Type B pancreatic cell (in vitro differentiated cells): ENCODE measurements around the gene KCNF1. TPM values are rescaled to one million over a fixed set of nuclear protein-coding genes. Genes with fewer than 3 reads are reported as not detected.

Experiments
- DNase-seq: peaks from one replicate; pipeline ENCODE4 v3.0.0; 2021; ENCODE audit warnings: mixed read lengths; ENCODE audit not compliant: unreplicated experiment; ENCODE audit errors: extremely low spot score
- H3K27ac Mint-ChIP-seq: 2 replicates; pipeline ENCODE4 v1.8.0; 2021; ENCODE audit warnings: mild to moderate bottlenecking, mixed read lengths
- H3K27me3 Mint-ChIP-seq: 2 replicates; pipeline ENCODE4 v1.8.0; 2021; ENCODE audit warnings: mixed read lengths
- H3K36me3 Mint-ChIP-seq: 2 replicates; pipeline ENCODE4 v1.8.0; 2021; ENCODE audit warnings: mixed read lengths
- H3K4me1 Mint-ChIP-seq: one replicate; pipeline ENCODE4 v1.8.0; 2021; ENCODE audit warnings: mixed read lengths; ENCODE audit not compliant: unreplicated experiment
- H3K4me3 Mint-ChIP-seq: 2 replicates; pipeline ENCODE4 v1.8.0; 2021; ENCODE audit warnings: mild to moderate bottlenecking, mixed read lengths
- H3K9me3 Mint-ChIP-seq: 2 replicates; pipeline ENCODE4 v1.8.0; 2021; ENCODE audit warnings: mixed read lengths
- total RNA-seq: library from RNA; stranded (reverse); gene quantifications from 2 replicates; pipeline ENCODE4 v1.2.1, GENCODE V29; 2021; ENCODE audit warnings: low replicate concordance
- TF ChIP-seq, protein P1 (sequence below): fragments of 200-600 bp; sonication (generic); conservative IDR thresholded peaks from 2 replicates; pipeline ENCODE4 v1.5.0; 2021; ENCODE audit warnings: antibody characterized with exemption, mild to moderate bottlenecking

KCNF1 gene
- total RNA-seq, 1 donor from 2014 or later, result 3.6 TPM

DNA sequence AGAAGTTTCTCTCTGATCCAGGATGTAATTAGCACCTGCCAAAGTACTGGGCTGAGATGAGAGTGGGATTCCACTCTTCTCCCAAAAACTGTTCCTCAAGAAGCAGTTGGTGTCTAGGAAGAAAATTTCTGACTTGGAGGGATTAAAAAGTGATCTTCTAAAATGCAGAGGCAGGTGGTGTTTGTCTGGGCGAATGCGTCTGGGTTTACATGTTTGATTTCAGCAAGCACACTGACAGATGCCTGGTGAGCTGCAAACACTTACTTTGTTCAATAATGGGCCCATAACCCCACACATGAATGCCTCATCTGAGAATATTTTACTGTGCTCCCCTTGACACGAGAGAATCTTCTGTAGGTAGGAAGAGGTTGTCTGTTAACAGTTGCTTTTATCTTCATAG lies 24.3 kb upstream of the KCNF1 start:
- Mint-ChIP-seq H3K27ac (no peak overlapping the region), H3K9me3 (no peaks in the 10 kb centered on the region), H3K4me3 (no peak overlapping the region), H3K4me1 (peaks cover 40% of the 10 kb centered on the region), H3K27me3 (peaks cover 28% of the 10 kb centered on the region), H3K36me3 (no peaks in the 10 kb centered on the region)
- TF ChIP-seq, protein P1, sequence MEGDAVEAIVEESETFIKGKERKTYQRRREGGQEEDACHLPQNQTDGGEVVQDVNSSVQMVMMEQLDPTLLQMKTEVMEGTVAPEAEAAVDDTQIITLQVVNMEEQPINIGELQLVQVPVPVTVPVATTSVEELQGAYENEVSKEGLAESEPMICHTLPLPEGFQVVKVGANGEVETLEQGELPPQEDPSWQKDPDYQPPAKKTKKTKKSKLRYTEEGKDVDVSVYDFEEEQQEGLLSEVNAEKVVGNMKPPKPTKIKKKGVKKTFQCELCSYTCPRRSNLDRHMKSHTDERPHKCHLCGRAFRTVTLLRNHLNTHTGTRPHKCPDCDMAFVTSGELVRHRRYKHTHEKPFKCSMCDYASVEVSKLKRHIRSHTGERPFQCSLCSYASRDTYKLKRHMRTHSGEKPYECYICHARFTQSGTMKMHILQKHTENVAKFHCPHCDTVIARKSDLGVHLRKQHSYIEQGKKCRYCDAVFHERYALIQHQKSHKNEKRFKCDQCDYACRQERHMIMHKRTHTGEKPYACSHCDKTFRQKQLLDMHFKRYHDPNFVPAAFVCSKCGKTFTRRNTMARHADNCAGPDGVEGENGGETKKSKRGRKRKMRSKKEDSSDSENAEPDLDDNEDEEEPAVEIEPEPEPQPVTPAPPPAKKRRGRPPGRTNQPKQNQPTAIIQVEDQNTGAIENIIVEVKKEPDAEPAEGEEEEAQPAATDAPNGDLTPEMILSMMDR, result no peak
- peak; percentile 2 for DNase-seq

DNA sequence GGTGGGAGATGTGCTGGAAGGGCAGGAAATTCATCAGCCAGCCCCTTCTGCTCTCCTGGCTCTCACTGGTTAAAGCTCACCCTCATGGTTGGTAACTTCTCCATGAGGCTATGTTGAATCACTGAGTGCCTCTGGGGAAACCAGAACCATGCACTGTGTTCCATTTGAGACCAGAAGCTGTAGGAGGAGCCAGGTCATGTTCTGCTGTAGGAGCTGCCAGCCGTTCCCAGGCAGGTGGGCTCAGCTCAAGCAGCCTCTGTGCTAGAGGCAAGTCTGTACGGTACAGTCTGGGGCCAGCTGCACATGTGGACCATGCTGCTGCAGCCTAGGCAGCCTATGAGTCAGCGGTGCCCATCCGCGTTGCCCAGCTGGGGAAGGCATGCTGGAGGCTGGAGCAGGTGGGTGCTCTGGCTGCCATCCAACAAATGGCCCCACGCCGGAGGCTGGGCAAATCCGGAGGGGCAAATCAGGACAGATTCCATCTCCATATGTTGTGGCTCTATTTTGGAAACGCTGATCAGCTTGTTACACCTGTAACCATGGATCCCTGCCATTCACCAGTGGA lies 22.0 kb upstream of the KCNF1 start:
- no peak overlapping the region for H3K4me3 Mint-ChIP-seq

DNA sequence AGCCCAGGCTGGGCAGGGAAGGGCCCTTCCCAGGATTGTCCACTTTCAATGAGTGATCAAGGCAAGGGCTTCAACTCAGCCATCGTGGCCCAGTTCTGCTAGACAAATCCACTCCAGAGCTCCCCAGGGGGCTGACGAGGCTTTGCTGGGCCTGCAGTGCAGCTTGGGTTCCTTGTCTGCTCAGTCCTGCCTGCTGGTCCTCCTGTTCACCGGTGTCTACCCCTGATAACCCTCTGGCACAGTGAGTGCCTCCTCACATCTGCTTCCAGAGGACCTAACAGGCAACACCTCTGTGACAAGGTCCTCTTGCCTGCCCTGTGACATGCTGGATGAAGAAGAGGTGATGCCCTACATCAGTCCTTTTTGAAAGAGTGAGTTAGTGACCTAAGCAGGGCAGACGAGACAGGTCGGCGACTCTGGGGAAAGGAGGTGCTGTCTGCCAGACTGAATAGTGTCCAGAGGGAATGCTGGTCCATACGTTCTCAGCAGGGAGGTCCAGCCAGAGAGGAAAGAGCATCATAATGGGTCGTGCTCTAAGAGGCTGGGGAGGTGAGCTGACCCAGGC lies 20.9 kb upstream of the KCNF1 start:
- H3K36me3 Mint-ChIP-seq, result no peaks in the 10 kb centered on the region
- H3K9me3 Mint-ChIP-seq, result no peaks in the 10 kb centered on the region
- H3K4me1 Mint-ChIP-seq, result peaks cover 13% of the 10 kb centered on the region
- H3K27ac Mint-ChIP-seq, result no peak overlapping the region
- TF ChIP-seq, protein P1, result no peak
- no peak overlapping the region for H3K4me3 Mint-ChIP-seq
- peaks cover 38% of the 10 kb centered on the region for H3K27me3 Mint-ChIP-seq
- DNase-seq, result peak; percentile 60

More for the DNA sequence above, 22.0 kb upstream of the KCNF1 start:
- H3K4me1 Mint-ChIP-seq, result peaks cover 21% of the 10 kb centered on the region
- H3K27me3 Mint-ChIP-seq, result peaks cover 39% of the 10 kb centered on the region
- no peaks in the 10 kb centered on the region for H3K36me3 Mint-ChIP-seq
- no peak overlapping the region for H3K27ac Mint-ChIP-seq
- TF ChIP-seq, protein P1, result no peak
- peak; percentile 40 for DNase-seq
- H3K9me3 Mint-ChIP-seq, result no peaks in the 10 kb centered on the region

DNA sequence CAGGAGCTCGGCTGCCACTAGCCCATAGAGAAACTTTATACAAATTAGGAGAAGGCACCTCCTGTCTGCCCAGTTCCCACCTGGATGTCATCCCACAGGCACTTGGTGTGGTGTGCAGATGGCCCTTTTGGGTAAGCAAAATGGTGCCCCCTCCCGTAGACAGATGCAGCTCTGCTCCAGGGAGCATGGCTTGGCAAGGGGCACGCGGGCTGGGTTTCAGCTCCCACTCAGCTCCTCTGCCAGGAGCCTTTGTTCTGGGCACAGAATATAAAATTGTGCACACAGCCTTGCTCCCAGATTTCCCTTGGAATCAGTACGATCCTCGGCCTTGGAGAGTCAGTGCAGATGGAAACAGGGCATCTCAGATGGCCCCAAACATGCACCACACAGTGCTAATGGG lies 20.3 kb upstream of the KCNF1 start:
- DNase-seq, result peak; percentile 29
- Mint-ChIP-seq H3K27ac (no peak overlapping the region), H3K4me3 (no peak overlapping the region), H3K27me3 (peaks cover 43% of the 10 kb centered on the region), H3K9me3 (peaks cover 4% of the 10 kb centered on the region), H3K36me3 (no peaks in the 10 kb centered on the region), H3K4me1 (peaks cover 13% of the 10 kb centered on the region)
- TF ChIP-seq, protein P1, result no peak

DNA sequence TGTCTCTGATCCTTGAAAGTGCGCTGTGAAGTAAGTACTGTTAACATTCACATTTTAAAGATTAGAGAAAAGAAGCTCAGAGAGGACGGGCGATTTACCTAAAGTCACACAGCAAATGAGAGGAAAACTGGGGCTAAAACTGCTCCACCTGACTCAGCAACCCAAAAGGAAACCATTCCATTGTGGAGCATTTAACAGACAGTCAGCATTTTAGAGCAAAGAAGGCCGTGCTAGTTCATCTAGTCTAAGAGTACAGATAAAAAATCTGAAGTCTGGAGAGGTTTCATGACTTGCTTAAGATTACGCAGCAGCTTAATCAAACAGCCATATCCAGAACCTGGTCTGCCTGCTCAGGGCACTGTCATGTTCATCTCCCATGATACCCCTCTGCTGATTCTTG lies 19.9 kb upstream of the KCNF1 start:
- DNase-seq, result no peak
- TF ChIP-seq, protein P1, result no peak
- no peak overlapping the region for H3K4me3 Mint-ChIP-seq
- H3K36me3 Mint-ChIP-seq, result no peaks in the 10 kb centered on the region
- H3K27ac Mint-ChIP-seq, result no peak overlapping the region
- H3K27me3 Mint-ChIP-seq, result peaks cover 44% of the 10 kb centered on the region
- peaks cover 13% of the 10 kb centered on the region for H3K4me1 Mint-ChIP-seq
- H3K9me3 Mint-ChIP-seq, result peaks cover 4% of the 10 kb centered on the region
